OCI-M2 (cell line): Measurements from ENCODE around the gene AIRE.
"Not testable (repeated sequence)": the region's sequence is repeated elsewhere in the genome, so short reads cannot be mapped to it uniquely, and the experiment has no call there.

ENCODE experiments used
- DNase-seq: peaks from one replicate; lab custom pipeline; 2025; ENCODE audit not compliant: unreplicated experiment; lab: John Stamatoyannopoulos, UW

The AIRE gene

DNA sequence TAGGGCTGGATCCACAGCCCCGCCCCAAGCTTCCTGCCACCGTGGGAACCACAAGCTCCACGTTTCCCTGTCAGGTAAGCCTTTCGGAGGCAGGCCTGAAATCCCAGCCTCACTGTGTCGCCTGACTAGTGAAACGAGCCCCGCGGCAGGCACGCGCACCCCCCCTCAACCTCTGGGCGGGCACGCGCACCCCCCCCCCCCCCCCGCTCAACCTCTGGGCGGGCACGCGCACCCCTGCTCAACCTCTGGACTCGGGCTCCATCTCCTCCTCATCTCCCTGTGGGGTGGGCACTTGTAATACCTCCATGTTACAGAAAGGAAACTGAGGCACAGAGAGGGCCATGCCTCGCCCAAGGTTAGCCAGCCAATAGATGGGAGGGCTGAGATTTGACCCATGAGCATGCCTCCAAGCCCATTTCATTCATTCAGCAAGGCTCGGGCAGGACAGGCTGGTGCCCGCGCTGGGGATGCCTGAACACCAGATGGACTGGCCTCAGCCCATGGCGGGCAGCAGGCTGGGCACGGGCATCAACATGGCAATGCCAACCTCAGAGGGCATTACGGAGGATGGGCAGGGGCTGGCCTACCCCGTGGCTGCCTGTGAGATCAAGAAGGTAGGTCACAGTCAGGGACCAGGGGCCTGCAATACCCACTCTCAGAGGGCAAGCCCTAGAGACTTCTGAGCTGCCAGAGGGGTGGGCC is 48.8 kb downstream of the AIRE start:
- DNase-seq: no peak

DNA sequence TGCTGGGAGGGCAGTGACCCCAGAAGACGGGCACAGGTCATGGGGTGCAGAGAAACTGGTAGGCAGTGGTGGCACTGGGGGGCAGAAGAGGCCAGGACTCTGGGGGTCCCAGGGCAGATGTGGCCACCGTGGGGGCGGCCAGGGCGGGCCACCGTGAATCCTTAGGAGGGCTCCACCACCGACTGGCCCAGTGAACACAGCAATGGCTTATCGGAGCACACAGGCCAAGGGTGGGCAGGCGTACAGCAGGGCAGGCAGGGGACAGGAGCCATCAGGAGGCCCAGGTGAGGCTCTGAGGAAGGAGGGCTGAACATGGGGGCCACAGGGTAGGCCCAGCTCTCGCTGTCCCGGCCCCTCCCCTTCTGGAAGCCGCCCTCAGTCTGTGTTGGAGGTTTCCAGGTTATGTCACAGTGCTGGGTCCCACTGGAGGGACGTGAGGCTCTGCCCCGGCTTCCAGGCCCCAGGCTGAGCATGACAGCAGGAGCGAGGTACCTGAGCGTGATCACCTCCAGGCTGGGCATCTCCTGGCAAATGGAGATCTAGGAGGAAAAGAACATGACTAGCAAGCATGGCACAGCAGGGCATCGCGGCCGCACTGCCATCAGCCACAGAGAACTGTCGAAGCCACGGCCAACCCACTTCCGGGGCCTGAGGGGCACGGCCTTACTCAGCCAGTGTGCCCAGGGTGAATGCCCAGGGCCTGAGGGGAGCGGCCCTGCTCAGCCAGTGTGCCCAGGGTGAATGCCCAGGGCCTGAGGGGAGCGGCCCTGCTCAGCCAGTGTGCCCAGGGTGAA is 49.8 kb downstream of the AIRE start:
- no peak for DNase-seq

GRCh38 chr21:44337449-44337848 is 51.8 kb downstream of the AIRE start:
- no peak for DNase-seq

DNA sequence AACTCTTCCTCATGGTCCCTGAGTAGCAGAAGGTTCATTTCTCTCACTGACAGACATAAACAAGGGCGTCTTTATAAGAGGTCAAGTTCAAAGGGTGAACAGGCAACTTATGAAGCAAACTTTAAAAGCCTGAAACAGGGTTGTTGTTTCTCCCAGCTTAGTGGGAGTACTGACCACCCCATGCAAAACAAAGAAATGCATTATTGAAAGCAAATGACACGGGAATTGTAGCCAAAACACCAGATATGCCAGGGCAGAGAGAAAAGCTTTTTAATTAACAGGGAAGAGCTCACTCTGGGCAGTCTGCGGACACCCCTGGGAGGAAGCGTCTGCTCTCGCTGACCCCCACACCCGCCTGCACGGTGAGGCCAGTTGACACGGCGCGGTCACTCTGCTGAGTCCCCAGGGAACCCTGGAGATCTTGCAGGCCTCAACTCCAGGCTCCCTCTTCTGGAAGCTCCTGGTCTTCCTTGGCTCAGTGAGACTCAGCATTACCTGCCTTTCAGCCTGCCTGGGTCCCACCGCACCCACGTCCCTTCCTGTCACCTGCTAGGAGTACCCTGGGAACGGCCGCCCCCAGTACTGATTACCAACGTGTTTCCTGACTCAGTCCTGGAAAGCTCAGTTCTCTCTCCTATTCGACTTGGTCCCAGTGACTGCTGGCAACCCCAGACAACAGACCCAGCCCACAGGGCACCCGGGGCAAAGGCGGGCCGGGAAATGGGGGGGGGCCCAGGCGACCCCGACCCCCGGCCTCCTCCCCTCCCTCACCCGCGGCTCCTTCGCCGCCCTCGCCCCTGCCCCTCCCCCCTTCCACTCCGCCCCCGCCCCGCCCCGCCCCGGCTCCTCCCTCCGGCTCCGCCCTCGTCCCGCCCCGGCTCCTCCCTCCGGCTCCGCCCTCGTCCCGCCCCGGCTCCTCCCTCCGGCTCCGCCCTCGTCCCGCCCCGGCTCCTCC is 52.5 kb downstream of the AIRE start:
- DNase-seq: peak; percentile 92

DNA sequence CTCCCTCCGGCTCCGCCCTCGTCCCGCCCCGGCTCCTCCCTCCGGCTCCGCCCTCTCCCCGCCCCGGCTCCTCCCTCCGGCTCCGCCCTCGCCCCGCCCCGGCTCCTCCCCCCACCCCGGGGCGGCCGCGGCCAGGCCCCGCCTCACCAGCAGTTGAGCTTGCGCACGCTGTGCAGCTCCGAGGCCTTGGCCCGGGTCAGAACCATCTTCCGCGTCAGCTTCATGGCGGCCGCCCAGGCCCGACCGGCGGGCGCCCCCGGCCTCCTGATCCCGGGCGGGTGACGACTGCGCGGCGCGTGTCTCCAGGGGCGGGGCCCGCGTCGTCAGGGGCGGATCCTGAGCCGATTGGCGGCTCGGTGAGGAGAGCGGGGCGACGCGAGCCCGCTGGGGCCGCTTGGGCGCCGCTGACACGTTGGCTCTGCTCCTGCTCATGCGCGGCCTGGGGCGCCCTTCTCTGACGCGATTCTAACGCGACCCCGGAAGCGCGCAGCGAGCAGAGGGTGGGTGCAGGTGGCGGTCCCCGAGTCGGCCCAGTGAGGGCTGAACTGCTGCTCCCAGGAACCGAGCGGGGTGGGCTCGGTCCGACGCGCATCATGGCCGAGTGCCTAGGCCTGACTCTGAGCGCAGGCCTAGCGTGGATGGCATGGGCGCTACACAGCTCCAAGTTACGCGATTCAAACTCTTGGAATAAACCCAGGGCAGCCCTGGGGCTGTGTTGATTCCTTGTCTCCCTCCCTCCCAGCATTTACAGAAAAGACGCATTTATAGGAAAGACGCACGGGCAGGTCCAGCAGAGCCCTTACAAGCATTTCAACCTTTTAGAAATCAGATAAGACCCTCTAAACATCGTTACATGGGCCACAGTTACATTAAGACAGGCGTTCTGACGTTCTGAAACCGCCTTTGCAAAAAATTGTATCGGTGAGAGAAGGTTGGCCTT is 53.6 kb downstream of the AIRE start, which contains the start of gene CFAP410:
CFAP410 (minus strand) TSS at position 420 of the 940 bp plus-strand sequence; CDS start at position 224, 196 bp downstream.
- DNase-seq: peak; percentile 97

GRCh38 chr21:44341726-44342458 is 56.2 kb downstream of the AIRE start:
- not testable (repeated sequence) for DNase-seq

DNA sequence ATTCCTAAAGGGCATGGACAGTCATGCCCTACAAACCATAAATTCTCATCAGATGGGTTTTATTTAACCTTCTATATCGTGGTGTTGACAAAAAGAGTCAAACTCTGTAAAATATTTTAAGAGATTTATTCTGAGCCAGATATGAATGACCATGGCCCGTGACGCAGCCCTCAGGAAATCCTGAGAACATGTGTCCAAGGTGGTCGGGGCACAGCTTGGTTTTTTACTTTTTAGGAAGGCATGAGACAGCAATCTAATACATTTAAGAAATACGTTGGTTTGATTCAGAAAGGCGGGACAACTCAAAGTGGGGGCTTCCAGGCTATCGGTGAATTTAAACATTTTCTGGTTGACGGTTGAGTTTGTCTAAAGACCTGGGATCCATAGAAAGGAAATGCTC is 57.3 kb downstream of the AIRE start:
- not testable (repeated sequence) for DNase-seq

DNA sequence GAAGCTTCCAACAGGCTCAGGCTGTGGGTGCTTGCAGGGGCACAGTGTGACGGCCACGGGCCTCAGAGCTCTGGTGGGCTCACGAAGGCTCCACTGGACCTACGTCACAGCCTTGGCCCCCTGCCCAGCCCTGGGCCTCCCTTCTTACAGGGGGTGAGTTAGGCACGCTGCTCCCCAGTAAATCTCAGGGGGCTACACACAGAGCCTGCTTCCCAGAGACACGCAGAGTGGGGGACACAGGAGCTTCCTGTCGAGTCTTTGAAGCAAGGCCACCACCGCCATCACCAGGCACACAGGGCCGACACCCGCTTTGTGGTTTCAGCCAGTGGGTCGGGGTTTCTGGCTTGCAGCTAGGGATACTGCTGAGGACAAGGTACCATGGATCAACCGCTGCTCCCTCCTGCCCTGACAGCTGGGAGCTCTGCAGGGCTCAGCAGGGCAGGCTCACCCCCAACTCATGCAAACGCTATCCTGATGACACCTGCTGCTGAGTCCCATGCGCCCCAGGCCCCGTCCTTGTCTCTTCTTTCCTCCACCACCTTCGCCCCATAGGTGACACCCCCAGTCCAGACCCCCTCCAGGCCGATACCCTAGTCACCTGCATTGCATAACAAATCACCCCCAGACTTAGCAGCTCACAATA is 59.0 kb downstream of the AIRE start:
- DNase-seq: no peak

DNA sequence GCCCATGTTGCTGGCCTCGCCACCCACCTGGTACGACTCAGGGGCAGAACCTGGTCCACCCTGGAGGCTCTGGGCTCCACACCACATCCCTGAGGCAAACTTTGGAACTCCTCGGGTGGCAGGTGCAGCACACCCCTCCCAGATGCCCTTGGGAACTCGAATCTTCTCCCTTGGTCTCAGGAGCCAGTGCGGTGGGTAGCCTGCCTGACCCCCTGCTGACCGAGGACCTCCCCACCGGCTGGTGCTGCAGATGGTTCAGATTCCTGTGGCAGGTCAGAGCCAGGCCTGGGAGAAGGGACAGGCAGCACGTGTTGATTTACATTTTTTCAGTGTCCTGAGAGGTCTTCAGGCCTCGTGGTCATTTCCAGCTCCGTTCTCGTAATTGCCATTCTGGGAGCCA is 59.8 kb downstream of the AIRE start:
- DNase-seq: no peak

- no peak for DNase-seq
Measured at GRCh38 chr21:44347911-44348451, 62.3 kb downstream of the AIRE start.
